Germinal center (tissue), 1 donor: ENCODE data around the gene TARBP1.
"Not testable (repeated sequence)": the region's sequence is repeated elsewhere in the genome, so short reads cannot be mapped to it uniquely, and the experiment has no call there.

Source experiments
- DNase-seq: peaks from one replicate; pipeline ENCODE4 v3.0.0; 2012; ENCODE audit warnings: mixed read lengths, low spot score

The TARBP1 gene, protein sequence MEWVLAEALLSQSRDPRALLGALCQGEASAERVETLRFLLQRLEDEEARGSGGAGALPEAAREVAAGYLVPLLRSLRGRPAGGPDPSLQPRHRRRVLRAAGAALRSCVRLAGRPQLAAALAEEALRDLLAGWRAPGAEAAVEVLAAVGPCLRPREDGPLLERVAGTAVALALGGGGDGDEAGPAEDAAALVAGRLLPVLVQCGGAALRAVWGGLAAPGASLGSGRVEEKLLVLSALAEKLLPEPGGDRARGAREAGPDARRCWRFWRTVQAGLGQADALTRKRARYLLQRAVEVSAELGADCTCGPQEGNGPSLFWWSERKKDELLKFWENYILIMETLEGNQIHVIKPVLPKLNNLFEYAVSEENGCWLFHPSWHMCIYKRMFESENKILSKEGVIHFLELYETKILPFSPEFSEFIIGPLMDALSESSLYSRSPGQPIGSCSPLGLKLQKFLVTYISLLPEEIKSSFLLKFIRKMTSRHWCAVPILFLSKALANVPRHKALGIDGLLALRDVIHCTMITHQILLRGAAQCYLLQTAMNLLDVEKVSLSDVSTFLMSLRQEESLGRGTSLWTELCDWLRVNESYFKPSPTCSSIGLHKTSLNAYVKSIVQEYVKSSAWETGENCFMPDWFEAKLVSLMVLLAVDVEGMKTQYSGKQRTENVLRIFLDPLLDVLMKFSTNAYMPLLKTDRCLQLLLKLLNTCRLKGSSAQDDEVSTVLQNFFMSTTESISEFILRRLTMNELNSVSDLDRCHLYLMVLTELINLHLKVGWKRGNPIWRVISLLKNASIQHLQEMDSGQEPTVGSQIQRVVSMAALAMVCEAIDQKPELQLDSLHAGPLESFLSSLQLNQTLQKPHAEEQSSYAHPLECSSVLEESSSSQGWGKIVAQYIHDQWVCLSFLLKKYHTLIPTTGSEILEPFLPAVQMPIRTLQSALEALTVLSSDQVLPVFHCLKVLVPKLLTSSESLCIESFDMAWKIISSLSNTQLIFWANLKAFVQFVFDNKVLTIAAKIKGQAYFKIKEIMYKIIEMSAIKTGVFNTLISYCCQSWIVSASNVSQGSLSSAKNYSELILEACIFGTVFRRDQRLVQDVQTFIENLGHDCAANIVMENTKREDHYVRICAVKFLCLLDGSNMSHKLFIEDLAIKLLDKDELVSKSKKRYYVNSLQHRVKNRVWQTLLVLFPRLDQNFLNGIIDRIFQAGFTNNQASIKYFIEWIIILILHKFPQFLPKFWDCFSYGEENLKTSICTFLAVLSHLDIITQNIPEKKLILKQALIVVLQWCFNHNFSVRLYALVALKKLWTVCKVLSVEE (N-terminal part only)

DNA sequence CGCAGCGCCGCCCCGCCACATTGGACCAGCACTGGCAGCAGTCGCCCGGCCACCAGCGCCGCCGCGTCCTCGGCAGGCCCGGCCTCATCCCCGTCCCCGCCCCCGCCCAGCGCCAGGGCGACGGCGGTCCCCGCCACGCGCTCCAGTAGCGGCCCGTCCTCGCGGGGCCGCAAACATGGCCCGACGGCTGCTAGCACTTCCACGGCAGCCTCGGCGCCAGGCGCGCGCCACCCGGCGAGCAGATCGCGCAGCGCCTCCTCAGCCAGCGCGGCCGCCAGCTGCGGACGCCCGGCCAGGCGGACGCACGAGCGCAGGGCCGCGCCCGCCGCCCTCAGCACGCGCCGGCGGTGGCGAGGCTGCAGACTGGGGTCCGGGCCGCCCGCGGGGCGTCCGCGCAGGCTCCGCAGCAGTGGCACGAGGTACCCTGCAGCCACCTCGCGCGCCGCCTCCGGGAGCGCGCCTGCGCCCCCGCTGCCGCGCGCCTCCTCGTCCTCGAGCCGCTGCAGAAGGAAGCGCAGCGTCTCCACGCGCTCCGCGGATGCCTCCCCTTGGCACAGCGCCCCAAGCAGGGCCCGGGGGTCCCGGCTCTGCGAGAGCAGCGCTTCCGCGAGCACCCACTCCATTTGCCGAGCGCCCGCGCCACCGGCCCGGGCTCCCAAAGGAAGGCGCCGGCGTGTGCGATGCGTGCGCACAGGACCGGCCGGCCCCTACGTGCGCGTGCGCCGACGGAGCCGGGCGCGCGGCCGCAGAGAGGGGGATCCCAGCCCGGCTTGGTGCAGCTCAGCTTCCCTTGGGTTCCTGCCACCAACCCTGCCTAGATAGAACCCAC is at the start of gene TARBP1:
TARBP1 (minus strand) TSS at position 699 of the 829 bp plus-strand sequence; CDS start at position 623, 76 bp downstream.
- DNase-seq: peak; percentile 92

DNA sequence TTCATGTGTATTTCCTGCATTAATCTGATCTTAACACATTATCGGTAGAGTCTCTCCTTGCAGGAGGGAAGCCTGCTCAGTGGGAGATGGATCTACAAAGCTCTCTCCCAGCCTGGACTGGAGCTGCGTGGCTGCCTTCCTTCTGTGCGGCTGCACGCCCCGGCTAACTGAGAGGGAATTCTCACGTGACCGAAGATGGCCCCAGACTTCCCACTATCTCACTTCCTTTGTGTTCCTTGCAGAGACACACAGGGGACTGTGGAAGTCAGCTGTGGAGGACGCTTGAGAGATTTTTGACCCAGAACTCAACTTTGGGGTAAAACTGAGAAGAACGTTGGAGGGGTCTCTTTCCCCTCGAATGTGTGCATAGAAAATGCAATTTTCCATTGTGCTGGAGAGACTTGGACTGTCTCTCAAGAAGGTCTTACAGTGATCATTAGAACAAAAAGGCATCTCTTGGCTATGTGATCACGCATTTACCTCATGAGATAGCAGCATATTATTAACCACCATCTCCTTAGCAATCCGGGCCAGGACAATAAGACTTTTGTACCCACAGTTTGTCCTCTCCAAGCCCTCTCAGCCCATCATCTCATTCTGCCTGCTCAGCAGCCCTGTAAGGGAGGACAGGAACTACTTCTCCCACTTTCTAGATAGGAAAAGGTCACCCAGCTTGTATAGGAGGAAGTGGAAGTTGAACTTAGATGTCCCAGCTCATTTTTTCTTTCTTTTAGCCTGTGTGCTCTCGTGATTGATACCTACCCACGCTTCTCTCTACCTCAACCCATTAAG is 49.3 kb upstream of the TARBP1 start:
- DNase-seq: no peak

DNA sequence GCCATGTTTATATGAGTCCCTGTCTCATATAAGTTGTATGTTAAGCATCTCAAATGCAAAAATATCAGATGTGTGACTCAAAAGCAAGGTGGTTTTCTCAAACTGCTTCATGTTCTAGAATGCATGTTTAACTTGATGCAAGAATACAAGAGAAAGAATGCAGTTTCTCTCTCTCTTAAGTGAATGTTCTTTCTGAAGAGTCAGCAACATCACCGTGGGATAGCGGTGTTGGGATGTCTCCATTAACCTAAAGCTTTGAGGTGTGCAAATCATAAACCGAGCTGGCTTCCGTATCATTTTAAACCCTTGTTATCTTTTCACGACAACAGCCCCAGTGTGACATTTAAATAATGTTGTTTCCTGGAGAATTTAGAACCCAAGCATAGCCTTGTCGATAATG is 48.4 kb upstream of the TARBP1 start:
- no peak for DNase-seq

DNA sequence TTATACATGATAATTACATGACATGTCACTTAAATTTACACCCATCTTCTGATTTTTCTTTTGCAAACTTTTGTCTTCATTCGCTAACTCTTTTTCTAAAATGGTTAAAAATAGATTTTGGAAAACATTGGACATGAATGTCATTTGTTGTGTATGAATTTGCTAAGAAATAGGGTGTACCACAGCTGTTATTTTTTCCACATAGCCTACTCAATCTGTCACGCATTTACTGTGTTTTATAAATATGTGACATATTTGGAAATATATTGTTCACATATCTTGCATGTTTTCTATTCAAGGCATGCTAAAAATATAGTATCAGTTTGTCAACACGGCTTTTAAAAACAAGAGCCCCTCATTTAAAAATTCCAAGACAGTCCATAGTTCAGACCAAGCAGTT is 47.9 kb upstream of the TARBP1 start:
- no peak for DNase-seq

DNA sequence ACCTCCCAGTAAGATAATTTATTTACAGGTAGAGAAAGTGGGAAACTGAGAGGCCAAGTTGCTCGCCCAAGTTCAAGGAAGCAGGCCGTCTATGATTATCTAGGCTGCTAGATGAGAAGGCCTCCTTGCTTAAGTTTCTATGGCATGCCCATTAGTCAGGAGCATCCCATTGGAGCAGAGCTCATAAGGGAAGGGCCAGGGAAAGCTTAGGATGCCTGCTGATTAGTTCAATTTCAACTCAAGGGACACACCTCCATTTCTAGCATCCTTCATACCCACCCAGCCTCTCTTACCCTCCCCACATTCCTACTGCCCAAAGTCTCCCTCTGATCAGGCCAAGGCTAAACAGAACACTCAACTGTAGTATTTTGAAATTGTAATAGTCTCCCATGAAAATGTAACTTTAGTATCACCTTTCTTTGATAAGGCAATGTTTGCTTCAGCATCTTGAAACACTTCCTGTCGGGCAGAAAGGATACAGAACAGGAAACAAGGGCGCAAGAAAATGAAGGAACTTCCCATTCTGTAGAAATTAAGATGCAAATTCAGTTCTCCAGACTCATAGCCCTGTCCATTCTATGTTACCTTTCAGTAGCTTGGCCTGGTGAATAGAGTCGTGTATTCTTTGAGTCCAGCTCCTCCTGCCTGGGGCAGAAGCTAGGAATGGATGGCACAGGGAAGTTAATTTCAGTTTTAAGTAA is 46.3 kb upstream of the TARBP1 start:
- DNase-seq: no peak

DNA sequence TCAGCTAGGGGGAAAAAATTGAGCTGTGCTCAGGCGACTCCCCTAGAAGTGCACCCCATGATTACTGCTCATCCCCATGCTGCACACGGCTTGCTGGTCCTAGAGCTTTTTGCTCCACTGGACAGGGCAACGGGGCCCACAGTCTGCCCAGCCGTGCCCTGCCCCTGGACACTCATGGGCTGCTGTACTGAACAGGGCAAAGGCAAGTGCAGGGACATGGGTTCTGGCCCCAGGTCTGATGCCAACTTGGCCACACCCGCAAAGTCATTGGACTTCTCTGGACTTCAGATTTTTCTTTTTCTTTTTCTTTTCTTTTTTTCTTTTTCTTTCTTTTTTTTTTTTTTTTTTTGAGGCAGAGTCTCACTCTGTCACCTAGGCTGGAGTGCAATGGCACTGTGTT is 42.9 kb upstream of the TARBP1 start:
- no peak for DNase-seq

DNA sequence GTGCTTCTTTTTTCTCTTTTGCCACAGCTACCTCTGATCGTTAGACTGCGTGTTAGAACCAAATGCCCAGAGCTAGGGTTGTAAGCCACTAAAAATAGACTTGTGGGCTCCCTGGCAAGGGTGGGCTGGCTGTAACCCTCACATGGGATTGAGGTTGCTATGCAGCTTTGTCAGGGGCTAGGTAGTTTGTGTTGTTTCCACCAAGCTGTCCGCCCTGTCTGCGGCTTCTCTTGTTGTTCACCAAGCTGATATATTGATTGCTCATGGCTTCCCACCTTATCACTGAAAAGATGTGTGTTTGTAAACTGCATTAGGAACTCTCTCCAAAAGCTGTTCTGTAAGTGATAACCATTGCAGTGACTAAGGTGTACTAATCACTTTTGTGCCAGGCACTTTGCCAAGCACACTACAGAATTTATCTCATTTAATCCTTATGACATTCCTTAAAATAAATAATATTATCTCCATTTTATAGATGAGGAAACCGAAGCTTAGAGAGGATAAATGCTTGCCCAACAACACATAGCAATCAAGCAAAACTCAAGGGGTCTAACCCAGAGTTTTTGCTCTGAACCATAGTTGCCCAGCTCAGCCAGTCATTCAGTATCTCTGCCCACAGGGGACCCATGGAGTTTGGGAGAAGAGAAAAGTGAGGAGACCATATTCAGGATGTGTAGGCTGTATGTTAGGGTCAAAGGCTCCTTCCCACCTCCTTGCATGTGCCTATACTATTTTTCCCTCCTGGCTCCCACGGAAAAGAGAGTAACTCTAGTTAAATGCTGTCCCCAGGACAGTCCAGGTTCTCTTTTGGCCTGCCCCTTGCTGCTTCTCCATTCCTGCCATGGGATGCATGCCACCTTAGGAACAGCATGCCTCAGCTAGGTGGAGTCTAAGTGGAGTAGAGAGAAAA is 42.2 kb upstream of the TARBP1 start:
- DNase-seq: no peak

DNA sequence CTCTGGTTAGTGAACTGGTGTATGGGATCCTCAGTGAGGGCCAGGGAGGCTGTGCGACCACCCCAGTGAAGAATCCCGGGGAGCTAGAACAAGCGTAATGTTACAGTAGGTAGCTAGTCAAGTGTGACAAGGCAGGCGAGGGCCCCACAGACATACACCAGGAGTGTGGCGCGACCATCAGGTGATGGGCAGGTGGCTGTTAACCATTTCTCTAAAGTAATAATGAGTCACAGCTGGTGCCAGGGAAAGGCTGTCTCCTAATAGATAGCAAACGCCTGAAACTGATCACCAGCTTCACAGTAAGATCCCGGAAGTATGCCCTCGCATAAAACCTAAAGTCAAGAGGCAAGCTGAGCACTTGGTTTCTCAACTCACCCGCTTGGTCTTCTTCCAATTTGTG is 40.5 kb upstream of the TARBP1 start:
- DNase-seq: no peak

DNA sequence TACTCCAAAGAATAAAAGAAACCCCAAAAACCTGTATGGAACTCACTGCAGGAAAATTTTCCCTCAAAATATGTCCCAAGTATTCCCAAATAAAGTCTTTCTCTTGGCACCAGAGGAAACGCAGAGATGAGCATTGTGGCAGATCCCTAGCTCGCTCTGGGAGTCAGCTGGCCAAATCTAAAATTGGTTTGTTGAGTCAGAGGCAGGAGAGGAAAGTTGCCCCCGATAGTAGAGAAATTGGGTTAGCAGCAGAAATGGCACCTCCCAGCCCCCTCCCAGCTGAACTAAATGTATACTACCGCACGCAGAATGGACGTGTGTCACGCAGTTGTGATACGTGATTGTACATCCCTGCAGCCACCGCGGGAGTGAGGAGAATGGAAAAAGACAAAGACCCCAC is 39.9 kb upstream of the TARBP1 start:
- no peak for DNase-seq

DNA sequence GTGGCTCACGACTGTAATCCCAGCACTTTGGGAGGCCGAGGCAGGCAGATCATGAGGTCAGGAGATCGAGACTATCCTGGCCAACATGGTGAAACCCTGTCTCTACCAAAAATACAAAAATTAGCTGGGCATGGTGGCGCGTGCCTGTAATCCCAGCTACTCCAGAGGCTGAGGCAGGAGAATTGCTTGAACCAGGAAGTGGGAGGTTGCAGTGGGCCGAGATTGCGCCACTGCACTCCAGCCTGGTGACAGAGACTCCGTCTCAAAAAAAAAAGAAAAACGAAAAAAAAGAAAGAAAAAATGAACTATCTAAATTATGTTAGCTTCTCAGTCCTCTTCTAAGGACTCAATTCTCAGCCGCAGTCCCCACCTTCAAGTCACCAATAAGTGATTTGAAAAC is 39.1 kb upstream of the TARBP1 start:
- DNase-seq: not testable (repeated sequence)

DNA sequence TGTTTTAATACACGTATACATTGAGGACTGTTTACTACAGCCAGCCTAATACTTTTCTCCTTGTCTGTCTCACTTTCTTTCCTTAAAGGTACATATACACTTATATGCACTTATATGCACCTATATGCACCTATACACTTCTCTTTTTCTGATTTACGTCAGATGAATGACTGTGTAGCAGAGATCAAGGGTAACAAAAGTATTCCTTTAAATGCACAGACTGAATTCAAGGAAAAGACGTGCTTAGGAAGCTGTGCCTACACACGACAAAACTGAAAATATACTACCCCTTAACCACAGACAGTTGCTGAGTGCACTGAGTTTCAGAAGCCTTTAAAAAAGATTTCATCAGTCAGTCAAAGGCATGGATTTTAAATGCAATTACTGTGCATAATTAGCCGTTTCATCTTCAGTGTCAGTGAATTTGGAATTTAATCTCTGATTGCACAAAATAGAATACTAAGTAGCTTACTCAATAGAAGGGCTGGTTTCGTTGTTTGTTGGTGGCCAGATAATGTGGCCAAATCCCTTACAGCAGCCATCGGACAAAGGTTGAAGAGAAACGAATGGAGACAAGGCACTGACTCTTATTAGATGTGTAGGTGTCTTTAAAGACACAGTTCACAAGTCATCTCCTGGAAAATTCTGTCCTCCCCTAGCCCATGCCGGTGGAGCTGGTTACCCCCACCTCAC is 38.3 kb upstream of the TARBP1 start:
- no peak for DNase-seq

DNA sequence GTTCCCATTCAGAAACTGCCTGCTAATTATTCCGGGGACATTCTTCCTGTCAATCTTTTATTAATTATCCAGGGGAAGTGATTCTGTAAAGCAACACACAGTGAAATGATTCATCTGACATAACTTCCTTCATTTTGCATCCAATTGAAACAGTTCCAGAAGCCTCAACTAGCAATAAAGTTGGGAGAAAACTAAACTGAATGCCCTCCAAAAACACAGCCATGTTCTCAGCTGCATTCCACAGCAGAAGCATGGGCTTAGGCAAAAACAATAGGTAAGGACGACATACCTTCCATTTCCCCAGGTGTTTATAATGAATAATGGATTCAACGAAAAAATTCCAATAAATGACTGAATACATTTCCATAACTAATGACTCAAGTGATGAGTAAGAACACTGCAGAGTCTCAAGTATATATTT is 36.9 kb upstream of the TARBP1 start:
- DNase-seq: no peak

DNA sequence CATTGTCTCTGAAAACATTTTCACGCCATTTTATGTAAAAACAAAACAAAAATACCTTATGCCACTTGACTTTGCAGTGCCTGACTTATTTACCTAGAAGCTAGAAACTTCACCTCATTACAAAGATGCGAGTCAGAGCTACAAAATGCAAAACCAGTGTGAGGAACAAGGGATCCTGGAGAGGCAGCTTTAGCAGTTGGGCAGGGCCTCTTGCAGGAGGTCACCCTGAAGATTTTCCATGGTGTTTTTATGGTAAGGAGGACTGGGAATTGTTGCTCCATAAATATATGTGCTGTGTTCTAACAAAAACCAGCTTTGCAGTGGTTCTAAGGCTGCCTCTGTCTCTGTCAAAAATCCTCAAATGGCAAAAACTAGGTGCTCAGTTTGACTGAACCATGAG is 36.4 kb upstream of the TARBP1 start:
- no peak for DNase-seq

DNA sequence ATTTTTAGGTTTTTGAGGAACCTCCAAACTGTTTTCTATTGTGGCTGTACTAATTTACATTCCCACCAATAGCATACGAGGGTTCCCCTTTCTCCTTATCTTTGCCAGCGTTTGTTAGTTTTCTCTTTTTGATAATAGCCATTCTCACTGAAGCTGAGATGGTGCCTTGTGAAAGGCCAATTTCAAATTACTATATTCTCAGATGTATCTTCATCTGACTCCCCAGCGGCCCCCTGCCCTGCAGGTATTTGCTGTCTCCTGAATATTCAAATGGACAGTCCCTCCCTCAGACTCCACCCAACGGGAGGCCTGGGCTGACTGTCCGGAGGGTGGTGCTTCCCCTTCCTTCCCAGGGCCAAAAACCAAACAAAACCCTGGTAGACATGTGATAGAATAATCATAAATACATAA is 33.5 kb upstream of the TARBP1 start:
- DNase-seq: no peak

DNA sequence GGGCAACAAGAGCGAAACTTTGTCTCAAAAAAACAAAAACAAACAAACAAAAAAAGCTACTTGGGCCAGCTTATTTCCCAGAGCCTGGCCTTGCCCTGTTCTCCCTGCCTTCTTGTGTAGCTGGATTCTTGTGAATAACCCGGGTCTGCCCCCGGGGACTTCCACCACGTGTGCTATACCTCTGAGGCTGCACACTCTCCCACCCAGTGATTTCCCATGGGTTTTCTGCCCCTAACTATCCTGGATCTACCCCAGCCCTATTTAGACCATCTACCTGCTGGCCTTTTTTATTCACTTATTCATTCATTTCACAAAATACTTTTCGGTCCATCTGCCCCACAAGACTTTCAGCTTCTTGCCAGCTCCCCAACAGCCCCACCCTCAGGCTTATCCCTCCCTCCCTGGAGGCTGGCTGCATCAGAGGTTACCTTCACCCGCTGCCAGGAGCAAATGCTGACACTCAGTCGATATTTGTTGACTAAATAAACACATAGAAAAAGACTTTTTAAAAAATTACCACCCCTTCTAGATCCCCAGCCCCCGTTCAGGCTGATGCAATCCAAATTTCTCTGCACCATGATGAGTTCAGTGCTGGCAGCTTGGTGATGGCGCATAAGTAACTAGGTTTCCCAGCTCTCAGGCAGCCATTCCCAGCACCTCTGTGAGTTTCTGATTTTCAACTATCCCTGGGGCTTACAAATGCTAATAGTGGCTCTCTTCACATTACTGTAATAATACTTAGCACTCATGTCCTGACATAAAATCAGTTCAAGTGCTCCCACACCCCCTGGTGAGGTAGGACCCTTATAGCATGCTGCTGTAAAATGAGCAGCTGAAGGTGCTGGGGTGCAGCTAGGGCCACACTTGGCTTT is 30.7 kb upstream of the TARBP1 start:
- no peak for DNase-seq

DNA sequence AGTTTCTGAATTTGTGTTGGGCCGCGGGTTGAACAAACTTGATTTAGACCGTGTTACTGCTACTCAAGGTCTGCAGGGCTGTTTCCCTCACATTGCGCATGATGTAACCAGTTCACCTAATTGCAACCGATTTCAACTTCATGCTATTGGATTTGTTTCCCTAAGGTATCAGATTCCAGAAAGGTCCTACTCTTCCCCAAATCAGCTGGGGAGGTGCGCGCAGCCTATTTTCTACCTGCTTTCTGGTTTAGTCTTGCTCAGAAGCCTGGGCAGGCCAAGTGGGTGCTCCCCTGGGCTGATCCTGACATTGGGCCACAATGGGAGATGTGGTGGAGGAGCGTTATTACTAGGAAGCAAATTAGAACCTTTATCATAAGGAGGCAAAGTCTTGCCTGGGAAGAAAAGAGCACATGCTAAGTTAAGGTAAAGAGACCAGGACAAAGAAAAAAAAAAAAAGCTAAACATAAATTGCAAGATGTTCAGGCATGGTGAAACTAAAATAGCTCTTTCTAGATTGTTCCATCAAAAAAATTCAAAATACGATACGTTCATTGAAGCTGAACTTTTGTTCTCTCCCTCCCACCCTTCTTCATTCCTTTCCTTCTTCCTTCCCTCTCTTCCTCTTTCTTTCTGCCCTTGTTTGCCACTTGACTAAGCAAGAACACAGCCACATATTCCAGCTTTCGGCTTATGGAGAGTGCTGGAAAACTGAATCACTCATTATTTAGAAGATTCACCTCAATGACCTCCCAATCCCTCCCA is 28.8 kb upstream of the TARBP1 start:
- no peak for DNase-seq
